GM12878 (cell line): ENCODE data around the gene FKBP2. TPM values are rescaled to one million over a fixed set of nuclear protein-coding genes. Genes with fewer than 3 reads are reported as not detected.
A peak's percentile ranks its signal among the peaks of the same experiment; 100 is the strongest.

ENCODE experiments used
- ATF7 ChIP-seq: fragments of 450-650 bp; IDR thresholded peaks from 2 replicates; pipeline ENCODE4 v1.6.1; 2016; ENCODE audit warnings: low read depth, mild to moderate bottlenecking
- DPF2 ChIP-seq: fragments of 450-650 bp; IDR thresholded peaks from 2 replicates; pipeline ENCODE4 v1.6.1; 2017; ENCODE audit warnings: mild to moderate bottlenecking
- GABPA ChIP-seq: IDR thresholded peaks from 2 replicates; pipeline ENCODE4 v1.6.1; 2014; ENCODE audit warnings: antibody characterized with exemption, low read depth, mild to moderate bottlenecking, inconsistent platforms
- KAT2A ChIP-seq: conservative IDR thresholded peaks from 2 replicates; pipeline ENCODE4 v1.6.1; 2011; ENCODE audit warnings: low read depth, low read length; ENCODE audit not compliant: control insufficient read depth
- MXI1 ChIP-seq: fragments of 150-350 bp; IDR thresholded peaks from 2 replicates; pipeline ENCODE4 v1.6.1; 2011; ENCODE audit warnings: low read depth, mild to moderate bottlenecking, inconsistent platforms, low read length, improper control_type of control experiment
- POLR2A ChIP-seq: IDR thresholded peaks from 2 replicates; pipeline ENCODE4 v1.6.1; 2011; ENCODE audit warnings: low read depth, mild to moderate bottlenecking, low read length
- POLR2AphosphoS5 ChIP-seq: IDR thresholded peaks from 2 replicates; pipeline ENCODE4 v1.6.1; 2011; ENCODE audit warnings: mild to moderate bottlenecking, low read length, inconsistent platforms
- SIN3A ChIP-seq: IDR thresholded peaks from 2 replicates; pipeline ENCODE4 v1.6.1; 2012; ENCODE audit warnings: low read depth, low read length, improper control_type of control experiment
- SMAD1 ChIP-seq: fragments of 450-650 bp; IDR thresholded peaks from 2 replicates; pipeline ENCODE4 v1.6.1; 2018; ENCODE audit warnings: mild to moderate bottlenecking, low read depth; ENCODE audit not compliant: partially characterized antibody
- STAT1 ChIP-seq: fragments of 450-650 bp; conservative IDR thresholded peaks from 2 replicates; pipeline ENCODE4 v1.6.1; 2014; ENCODE audit warnings: antibody characterized with exemption, mild to moderate bottlenecking
- TCF7 ChIP-seq: IDR thresholded peaks from 2 replicates; pipeline ENCODE4 v1.6.1; 2014; ENCODE audit warnings: antibody characterized with exemption, borderline replicate concordance
- polyA plus RNA-seq, 11 experiments: library from polyadenylated mRNA; depleted of rRNA in 4 of 11; unstranded in 6 of 11; stranded (reverse) in 5 of 11; fragments of >200 nt; fragmentation: Nextera tagmentation in 4 of 11; fragmentation: Illumina TruSeq in 1 of 11; extraction: Ambion mirVana in 4 of 11; extraction: Trizol in 1 of 11; gene quantifications; 1 replicate in 1 of 11; 2 replicates in 10 of 11; pipeline versions ENCODE4 v1.2.1 to v1.2.3, GENCODE V29; 2011 to 2016; ENCODE audit warnings: inconsistent platforms in 2 of 11, missing spikeins in 2 of 11, low read depth in 1 of 11
- total RNA-seq, 4 experiments: library from RNA; depleted of rRNA in 3 of 4; stranded (reverse); fragments of >200 nt in 3 of 4; fragmentation: Illumina TruSeq in 1 of 4; extraction: Trizol in 1 of 4; gene quantifications; 2 replicates each; pipeline versions ENCODE4 v1.2.1 to v1.2.3, GENCODE V29; 2013 to 2021
- TF ChIP-seq, protein P1 (sequence below): fragments of 450-650 bp; conservative IDR thresholded peaks from 2 replicates; pipeline ENCODE4 v1.6.1; 2017; ENCODE audit warnings: mild to moderate bottlenecking, moderate library complexity
- TF ChIP-seq, protein P2 (sequence below): fragments of 450-650 bp; IDR thresholded peaks from 2 replicates; pipeline ENCODE4 v1.6.1; 2017; ENCODE audit warnings: mild to moderate bottlenecking, moderate library complexity
- TF ChIP-seq, protein P3 (sequence below): fragments of 450-650 bp; IDR thresholded peaks from 2 replicates; pipeline ENCODE4 v1.6.1; 2018; ENCODE audit warnings: borderline replicate concordance, mild to moderate bottlenecking; ENCODE audit not compliant: partially characterized antibody
- TF ChIP-seq, protein P4 (sequence below): IDR thresholded peaks from 2 replicates; pipeline ENCODE4 v1.6.1; 2011; ENCODE audit warnings: low read depth, mild to moderate bottlenecking, low read length, moderate library complexity, borderline replicate concordance; ENCODE audit errors: extremely low read depth
- TF ChIP-seq, protein P5 (sequence below): fragments of 450-650 bp; IDR thresholded peaks from 2 replicates; pipeline ENCODE4 v1.6.1; 2016; ENCODE audit warnings: mild to moderate bottlenecking, moderate library complexity, borderline replicate concordance

Gene FKBP2
- total and polyA plus RNA-seq, 10 of the 15 experiments (the other 5 are each of a cell fraction or from before 2014, with no cell fraction given): 1.8 to 99.7 (median 39.5) TPM

DNA sequence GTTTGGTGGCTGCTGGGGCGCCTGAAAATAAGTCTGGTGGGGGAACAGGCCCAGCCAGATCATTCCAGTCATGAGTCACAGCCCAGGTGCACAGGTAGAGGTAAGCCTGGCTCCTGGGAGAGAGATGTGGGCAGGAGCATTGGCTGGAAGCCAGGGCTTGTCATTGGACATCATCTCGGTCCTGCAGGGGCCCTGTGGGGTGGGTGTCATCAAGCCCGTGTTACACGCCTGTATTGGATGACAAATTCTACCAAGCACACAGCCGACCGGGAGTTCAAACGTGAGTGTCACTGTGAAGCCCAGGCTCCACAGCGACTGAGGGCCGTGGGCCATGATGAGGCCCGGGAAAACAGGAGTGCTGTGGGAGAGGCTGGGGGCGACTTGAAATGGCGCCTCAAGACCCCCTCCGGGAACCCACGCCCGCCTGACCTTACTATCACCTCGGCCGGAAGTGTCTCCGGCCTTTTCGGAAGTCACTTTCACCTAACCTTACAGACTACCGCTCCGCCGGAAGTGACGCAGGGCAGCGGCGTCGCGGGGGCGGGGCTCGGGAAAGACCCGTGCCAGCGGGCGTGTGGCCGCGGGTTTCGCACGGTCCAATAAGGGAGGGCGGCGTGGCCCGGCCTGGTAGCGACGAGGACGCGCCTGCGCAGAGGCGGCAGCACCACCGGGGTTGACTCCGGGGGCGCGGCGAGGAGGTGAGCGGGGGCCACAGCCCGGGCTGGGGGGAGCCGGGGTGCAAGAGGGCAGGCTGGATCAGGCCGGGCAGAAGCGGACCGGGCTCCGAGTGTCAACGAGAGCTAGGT, at the start of gene FKBP2 (continued):
- TF ChIP-seq MXI1: peak; percentile 61
- peak; percentile 95 for TF ChIP-seq POLR2AphosphoS5
- TF ChIP-seq GABPA: no peak
- TF ChIP-seq, protein P1, sequence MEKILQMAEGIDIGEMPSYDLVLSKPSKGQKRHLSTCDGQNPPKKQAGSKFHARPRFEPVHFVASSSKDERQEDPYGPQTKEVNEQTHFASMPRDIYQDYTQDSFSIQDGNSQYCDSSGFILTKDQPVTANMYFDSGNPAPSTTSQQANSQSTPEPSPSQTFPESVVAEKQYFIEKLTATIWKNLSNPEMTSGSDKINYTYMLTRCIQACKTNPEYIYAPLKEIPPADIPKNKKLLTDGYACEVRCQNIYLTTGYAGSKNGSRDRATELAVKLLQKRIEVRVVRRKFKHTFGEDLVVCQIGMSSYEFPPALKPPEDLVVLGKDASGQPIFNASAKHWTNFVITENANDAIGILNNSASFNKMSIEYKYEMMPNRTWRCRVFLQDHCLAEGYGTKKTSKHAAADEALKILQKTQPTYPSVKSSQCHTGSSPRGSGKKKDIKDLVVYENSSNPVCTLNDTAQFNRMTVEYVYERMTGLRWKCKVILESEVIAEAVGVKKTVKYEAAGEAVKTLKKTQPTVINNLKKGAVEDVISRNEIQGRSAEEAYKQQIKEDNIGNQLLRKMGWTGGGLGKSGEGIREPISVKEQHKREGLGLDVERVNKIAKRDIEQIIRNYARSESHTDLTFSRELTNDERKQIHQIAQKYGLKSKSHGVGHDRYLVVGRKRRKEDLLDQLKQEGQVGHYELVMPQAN: peak; percentile 60
- no peak for TF ChIP-seq KAT2A
- TF ChIP-seq, protein P2, sequence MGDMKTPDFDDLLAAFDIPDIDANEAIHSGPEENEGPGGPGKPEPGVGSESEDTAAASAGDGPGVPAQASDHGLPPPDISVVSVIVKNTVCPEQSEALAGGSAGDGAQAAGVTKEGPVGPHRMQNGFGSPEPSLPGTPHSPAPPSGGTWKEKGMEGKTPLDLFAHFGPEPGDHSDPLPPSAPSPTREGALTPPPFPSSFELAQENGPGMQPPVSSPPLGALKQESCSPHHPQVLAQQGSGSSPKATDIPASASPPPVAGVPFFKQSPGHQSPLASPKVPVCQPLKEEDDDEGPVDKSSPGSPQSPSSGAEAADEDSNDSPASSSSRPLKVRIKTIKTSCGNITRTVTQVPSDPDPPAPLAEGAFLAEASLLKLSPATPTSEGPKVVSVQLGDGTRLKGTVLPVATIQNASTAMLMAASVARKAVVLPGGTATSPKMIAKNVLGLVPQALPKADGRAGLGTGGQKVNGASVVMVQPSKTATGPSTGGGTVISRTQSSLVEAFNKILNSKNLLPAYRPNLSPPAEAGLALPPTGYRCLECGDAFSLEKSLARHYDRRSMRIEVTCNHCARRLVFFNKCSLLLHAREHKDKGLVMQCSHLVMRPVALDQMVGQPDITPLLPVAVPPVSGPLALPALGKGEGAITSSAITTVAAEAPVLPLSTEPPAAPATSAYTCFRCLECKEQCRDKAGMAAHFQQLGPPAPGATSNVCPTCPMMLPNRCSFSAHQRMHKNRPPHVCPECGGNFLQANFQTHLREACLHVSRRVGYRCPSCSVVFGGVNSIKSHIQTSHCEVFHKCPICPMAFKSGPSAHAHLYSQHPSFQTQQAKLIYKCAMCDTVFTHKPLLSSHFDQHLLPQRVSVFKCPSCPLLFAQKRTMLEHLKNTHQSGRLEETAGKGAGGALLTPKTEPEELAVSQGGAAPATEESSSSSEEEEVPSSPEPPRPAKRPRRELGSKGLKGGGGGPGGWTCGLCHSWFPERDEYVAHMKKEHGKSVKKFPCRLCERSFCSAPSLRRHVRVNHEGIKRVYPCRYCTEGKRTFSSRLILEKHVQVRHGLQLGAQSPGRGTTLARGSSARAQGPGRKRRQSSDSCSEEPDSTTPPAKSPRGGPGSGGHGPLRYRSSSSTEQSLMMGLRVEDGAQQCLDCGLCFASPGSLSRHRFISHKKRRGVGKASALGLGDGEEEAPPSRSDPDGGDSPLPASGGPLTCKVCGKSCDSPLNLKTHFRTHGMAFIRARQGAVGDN: peak; percentile 90
- TF ChIP-seq STAT1: 0 out of 2 replicates have a peak, but pooled peaks have one; percentile 43
- TF ChIP-seq, protein P3, sequence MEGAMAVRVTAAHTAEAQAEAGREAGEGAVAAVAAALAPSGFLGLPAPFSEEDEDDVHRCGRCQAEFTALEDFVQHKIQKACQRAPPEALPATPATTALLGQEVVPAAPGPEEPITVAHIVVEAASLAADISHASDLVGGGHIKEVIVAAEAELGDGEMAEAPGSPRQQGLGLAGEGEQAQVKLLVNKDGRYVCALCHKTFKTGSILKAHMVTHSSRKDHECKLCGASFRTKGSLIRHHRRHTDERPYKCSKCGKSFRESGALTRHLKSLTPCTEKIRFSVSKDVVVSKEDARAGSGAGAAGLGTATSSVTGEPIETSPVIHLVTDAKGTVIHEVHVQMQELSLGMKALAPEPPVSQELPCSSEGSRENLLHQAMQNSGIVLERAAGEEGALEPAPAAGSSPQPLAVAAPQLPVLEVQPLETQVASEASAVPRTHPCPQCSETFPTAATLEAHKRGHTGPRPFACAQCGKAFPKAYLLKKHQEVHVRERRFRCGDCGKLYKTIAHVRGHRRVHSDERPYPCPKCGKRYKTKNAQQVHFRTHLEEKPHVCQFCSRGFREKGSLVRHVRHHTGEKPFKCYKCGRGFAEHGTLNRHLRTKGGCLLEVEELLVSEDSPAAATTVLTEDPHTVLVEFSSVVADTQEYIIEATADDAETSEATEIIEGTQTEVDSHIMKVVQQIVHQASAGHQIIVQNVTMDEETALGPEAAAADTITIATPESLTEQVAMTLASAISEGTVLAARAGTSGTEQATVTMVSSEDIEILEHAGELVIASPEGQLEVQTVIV: no peak
- TF ChIP-seq SMAD1: peak; percentile 73
- peak; percentile 94 for TF ChIP-seq POLR2A
- no peak for TF ChIP-seq TCF7
- no peak for TF ChIP-seq ATF7
- TF ChIP-seq, protein P4, sequence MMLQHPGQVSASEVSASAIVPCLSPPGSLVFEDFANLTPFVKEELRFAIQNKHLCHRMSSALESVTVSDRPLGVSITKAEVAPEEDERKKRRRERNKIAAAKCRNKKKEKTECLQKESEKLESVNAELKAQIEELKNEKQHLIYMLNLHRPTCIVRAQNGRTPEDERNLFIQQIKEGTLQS: no peak
- TF ChIP-seq, protein P5, sequence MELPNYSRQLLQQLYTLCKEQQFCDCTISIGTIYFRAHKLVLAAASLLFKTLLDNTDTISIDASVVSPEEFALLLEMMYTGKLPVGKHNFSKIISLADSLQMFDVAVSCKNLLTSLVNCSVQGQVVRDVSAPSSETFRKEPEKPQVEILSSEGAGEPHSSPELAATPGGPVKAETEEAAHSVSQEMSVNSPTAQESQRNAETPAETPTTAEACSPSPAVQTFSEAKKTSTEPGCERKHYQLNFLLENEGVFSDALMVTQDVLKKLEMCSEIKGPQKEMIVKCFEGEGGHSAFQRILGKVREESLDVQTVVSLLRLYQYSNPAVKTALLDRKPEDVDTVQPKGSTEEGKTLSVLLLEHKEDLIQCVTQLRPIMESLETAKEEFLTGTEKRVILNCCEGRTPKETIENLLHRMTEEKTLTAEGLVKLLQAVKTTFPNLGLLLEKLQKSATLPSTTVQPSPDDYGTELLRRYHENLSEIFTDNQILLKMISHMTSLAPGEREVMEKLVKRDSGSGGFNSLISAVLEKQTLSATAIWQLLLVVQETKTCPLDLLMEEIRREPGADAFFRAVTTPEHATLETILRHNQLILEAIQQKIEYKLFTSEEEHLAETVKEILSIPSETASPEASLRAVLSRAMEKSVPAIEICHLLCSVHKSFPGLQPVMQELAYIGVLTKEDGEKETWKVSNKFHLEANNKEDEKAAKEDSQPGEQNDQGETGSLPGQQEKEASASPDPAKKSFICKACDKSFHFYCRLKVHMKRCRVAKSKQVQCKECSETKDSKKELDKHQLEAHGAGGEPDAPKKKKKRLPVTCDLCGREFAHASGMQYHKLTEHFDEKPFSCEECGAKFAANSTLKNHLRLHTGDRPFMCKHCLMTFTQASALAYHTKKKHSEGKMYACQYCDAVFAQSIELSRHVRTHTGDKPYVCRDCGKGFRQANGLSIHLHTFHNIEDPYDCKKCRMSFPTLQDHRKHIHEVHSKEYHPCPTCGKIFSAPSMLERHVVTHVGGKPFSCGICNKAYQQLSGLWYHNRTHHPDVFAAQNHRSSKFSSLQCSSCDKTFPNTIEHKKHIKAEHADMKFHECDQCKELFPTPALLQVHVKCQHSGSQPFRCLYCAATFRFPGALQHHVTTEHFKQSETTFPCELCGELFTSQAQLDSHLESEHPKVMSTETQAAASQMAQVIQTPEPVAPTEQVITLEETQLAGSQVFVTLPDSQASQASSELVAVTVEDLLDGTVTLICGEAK: peak; percentile 92
- peak; percentile 69; the same call in 1 of the 2 replicates for TF ChIP-seq SIN3A
- peak; percentile 39; the same call in 1 of the 2 replicates for TF ChIP-seq DPF2
